Hippocampal formation (tissue), 2 donors: Measurements from ENCODE around the gene IGSF9B.

Experiments
- DNase-seq, 2 donors: peaks; one replicate each; lab custom pipeline; 2025; lab: John Stamatoyannopoulos, UW

The IGSF9B gene

DNA sequence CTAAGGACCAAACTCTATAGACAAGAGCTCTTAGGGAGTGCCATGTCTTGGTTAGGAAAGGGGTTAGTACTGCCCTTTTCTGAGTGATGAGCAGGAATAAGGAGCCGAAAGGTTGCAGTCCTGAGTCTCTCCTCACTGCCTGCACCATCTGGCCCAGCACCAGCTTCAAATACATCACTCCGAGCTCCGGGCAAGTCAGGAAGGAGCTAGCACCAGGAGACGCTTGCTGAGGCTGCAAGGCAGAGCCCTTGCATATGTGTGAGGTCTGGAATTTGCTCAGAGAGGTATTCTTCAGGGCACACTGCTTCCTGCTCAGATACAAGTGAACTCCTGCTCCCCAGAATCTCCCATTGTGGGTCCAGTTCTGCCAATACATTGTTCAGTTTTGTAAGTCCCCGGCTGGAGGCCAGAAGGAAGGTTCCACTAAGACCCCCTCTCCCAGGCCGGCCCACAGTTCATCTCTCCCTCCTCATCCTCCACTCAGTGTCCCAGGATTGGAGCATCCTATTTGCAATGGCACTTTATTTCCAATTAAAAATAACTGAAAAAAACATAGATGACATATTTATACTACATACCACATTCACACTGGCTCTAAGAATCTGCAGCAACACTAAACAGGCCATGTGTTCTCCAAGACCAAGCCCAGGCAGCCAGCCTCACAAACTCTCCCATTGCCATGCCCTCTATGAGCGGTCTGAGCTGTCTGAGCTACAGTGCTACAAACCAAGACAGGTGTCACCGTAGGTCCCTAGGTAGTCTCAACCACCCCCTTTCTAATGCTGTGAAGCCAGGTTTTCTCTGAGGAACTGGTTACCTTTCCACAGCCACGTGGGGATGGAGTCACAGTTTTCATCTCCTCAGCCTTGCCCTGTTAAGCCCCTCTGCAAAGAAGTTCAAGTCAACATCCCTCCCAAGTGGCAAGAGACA lies 56.3 kb downstream of the IGSF9B start:
- DNase-seq, result no peak

DNA sequence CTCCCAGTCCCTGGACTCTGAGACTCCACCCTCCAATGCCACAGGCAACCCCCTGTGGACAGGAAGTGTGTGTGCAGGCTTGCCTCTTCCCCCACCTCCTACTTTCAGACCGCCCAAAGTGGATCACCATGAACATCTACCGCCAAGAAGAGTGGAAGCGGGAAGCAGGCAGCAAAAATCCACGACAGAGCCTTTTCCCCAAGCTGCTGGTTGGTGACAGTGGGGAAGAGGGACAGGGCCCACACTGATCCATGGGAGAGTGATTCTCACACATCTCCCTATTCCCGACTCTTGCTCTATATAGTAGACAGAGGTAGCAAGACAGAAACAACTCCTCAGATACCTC lies 58.0 kb downstream of the IGSF9B start:
- DNase-seq, result no peak

DNA sequence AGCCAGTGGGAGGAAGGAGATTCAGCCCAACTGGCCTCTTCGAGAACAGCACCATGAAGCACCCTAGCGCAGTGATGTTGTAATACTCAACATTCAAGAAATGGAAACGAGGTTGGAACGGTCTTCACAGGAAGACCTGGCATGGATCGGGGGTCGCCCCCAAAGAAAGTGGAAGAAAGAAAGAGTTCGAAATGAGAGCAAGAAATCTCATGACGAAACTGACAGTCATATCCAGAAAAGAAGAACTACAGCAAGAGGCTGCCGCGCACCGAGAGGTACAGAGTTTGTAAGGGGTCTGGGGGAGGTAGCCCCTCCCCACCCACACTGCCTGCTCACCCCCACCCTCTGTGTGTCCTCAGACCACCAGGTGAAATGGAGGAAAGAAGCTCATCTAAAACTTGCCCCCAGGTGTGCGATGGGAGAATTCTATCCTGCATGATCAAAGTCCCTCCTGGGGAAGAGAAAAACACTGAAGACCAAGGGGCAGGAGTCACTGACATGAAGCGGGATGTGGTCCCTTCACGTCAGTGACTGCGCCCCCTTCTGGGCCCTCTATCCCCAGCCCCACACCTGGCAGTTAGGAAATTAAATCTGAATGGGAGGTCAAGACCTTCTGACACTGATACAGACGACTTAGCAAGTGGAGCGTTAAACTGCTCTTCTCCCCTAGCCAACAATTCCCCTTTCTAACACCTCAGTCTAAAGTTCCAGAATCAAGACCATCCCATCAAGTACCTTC lies 58.6 kb downstream of the IGSF9B start:
- no peak for DNase-seq

DNA sequence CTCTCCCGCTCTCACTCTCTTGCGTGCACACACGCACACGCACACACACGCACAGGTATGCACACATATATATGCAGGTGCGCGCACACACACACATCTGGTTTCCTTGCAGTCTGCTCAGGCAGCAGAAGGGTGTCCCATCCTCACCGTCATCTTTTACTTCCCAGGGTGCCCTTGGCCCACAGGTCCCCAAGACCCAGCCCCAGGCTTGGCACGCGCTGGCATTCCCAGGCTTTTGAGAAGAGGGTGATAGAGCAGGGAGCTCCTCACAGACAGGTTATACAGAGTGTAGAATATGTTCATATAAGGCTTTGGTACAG lies 59.5 kb downstream of the IGSF9B start:
- no peak for DNase-seq

DNA sequence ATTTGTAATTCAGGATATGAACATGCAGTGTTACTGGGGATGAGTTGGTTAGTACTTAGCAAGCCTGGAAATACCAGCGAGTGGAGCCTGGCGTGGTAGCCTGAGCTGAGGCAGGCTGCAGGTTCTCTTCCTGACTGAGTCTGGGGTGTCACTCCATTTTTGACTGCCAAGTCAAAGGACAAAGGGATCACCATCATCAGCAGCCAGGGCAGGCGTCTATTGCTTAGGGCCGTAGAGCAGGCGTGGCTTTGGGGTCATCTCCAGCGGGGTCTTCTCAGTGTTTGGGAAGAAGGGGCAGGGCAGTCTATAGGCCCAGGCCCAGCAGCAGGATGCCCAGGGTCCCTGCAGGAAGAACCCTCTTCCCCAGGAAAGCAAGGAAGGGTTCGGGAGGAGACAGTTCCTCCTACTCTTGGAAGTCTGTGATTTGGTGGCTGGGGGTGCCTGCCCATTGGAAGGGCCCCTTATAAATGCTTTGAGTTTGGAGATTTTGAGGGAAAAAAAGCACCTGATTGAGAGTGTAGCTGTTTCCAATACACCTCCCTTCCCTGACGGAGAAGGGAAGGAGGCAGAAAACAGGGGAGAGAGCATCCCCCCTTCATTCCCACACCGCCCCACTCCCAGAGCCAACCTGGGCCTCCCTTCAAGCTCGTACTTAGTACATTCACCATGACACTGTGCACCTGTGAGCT lies 60.0 kb downstream of the IGSF9B start:
- no peak for DNase-seq

DNA sequence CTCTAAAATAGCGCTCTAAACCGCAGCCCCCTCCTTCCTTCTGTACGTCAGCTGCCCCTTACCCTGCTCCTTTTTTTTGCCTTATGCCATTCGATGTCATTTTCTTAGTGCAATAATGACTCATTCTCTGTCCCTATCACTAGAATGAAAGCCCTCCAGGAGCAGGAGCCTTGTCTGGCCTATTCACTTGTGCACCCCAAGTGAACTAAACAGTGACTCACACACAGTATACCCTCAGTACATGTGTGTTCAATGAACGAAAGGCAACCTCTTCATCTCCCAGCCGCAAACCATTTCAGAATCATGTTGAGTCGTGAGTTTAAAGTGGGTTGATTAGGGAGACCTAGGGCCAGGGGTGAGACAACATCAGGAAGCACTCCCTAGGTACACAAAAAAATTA lies 60.7 kb downstream of the IGSF9B start:
- DNase-seq, result no peak

DNA sequence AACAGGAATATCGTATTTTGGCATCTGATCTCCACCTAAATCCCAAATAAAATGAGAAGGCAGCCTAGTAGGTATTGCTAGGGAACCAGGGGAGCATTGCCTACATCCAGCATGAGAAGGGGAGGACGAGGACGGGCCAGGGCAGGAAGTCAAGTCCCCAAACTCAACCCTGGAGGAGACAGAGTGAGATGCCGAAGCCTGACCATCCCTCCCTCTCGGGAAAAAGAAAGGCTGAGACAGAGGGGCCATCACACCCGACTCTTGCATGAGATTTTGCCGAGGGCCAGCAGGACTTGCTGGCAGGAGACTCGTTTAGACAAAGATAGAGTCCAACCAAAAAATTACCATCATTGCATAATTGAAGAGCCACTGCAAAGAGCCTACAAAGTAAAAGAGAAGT lies 61.2 kb downstream of the IGSF9B start:
- no peak for DNase-seq

DNA sequence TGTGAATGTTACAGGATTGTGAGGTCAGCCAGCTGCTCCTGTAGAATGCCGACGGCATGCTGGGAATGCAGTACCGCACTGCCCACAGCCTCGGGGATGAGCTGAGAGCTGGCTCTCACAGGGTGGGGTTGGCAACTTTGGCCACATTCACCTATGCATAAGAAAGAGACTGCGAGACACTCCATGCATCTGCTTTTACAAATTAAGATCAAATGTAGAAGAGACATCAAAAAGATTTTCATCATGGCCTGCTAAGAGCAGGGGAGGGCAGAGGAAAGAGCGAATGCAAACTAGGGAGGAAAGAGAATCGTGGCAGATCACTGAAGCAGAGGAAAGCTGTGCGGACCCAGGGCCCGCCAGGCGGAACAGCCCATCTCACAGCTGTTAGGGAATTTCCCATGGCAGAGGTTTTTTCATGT lies 61.7 kb downstream of the IGSF9B start:
- no peak for DNase-seq

DNA sequence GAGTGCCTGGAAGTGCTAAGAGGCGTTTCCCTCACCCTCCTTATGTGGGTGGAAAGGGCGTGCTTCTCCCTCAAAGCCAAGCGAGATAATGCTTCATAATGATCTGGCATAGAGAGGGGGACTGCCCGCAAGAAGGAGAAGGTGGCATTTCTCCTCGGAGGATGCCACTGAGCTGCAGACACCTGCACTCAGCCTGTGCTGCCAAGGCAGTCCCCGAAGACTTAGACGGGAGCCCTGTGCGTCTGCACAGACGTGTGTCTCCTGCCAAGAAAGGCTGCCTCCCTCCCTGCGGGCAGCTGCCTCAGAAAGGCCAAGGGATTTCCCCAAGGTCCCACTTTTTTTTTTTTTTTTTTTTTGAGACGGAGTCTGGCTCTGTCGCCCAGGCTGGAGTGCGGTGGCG lies 63.4 kb downstream of the IGSF9B start:
- DNase-seq, result no peak

DNA sequence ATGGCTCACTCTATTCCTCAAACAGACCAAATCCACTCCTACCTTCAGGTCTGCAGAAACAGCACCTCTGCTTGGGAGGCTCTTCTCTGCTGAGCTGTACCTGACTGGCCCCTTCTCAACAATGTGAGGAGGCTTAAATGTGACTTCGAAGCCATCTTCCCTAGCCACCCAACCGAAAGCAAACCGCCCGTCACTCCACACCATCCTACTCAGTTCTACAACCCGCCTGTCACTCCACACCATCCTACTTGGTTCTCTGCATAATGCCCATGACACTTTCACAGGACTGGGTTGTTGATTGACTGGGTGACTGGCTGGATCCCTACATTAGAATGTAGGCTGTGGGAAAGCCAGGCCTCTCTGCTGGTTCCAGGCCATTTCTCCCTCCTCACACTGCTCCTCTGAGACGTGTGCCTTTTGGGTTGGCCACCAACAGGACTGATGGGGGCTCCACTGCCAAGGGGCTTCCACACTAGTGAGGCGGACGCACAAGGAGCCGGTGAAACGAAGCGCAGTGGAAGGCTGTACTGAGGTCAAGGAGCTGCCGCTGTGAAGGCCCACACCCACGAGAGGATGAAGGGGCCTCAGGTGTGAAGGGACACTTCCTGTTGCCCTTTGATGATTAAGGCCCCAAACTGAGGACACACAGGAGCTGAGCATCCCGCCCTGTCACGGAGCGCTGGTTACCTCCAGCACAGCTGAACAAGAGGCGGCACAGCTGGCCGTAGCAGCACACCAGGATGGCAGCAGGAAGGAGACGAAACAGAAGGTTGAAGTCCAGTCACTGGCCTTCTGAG lies 64.0 kb downstream of the IGSF9B start:
- DNase-seq, result no peak

DNA sequence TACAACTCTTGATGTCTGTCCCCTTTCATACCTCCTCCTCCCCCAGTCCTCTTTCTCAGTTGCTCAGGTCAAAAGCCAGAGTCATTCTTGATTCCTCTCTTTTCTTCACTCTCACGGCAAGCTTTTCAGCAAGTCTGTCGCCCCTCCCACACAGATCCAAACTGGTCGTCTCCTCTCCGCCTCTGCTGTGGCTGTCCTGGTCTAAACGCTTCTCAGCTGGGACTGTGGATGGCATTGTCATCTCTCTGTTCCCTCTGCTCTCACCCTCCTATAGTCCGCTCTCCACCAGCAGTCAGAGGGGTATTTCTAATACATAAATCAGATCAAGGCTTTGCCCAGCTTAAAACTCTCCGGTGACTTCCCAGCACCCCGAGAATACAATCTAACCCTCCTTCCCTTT lies 64.6 kb downstream of the IGSF9B start:
- no peak for DNase-seq

DNA sequence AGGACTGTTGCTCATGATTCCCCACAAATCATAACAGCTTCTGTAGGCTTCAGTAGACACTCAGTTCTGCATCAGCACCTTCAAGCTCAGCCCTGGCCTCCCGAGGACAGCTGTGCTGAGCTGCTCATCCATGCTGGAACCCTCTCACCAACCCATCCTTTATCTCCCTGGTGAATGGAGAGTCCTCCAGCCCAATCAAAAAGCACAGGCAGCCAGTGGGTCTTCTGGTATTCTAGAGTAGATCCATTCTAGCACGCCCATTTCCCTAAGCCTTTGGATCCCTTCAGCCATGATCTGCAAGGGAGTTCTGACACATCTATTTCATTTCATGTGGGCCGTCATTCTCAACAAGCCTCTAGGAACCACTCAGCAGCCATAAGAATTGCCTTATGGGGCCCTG lies 66.9 kb downstream of the IGSF9B start:
- no peak for DNase-seq

DNA sequence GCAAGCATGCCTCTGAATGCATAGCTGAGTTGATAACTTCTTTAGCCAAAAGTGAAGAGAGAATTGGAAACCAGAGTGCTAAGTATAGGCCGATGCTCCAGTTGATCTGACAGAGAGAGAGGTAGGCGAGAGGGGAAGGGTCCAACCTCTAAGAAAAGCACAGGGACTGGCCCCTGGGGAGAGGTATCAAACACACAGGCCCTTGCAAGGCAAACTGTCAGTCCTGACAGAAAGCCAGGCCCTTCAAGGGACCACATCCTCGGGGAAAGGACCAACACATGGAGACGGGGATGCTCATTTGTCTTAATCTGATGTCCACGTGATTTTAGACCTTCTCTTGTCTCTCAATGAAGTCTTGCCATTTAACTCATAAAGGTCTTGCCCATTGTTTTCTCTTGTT lies 67.6 kb downstream of the IGSF9B start:
- DNase-seq, result no peak

DNA sequence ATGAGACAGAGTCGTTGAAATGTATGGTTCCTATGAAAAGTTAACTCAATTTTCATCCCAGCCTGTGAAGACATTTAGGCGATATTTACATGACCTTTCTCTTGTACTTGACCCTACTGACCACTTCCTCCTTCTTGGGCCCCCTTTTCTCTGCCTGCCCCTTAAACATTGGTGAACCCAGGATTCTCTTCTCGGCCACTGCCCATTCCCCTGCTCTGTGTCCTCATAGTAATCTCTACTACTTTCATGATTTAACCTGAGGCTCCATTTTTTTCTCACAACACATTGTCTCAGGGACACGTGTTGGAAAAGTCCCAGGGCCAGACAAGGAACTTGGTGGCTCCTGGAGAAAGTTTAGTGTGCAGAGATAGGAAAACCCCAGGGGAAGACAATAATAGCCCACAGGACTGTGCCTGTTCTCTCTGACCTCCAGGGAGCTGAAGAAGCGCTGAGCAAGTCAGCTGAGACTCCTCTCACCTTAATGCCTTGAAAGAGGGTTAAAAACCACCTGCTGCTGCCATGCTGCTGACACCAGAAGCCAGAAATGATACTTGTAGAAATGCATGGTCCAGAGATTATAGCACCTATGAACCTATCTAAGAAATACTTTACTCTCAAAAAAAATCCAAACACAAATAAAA lies 69.0 kb downstream of the IGSF9B start:
- DNase-seq, result no peak

DNA sequence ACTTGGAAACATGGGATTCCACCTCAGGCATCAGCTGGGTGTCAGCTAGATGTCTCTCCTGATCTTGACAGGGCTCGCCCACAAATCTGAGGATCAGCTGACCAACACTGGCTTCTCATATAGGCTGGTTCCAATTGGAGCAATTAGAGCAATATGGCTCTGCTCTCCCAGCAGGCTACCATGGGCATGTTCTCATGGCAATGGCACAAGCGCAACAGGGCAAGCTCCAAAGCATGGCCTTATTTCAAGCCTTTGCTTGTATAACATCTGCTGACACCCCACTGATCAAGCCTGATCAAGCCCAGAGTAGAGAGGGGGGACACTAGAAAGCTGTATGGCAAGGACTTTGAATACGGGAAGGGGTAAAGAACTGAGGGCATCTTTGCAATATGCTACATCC lies 70.7 kb downstream of the IGSF9B start:
- no peak for DNase-seq

DNA sequence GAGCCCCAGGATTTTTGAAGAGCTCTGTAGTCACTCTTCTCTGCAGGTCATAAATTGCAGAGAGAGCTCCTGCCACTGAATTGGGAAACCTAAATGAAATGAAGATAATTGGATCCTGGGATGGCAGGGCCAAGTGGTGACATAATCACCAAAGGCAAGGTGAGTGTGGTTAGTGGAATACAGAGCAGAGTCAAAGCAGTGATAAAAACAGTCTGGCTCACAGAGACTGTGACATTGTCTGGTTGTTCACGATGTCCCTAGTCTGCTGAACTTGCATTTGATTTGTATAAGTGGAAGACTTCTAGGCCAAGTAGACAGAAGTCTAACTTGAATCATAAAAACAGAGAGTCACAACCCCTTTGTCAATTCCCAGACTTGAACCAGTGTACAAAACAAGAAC lies 84.6 kb downstream of the IGSF9B start:
- no peak for DNase-seq

DNA sequence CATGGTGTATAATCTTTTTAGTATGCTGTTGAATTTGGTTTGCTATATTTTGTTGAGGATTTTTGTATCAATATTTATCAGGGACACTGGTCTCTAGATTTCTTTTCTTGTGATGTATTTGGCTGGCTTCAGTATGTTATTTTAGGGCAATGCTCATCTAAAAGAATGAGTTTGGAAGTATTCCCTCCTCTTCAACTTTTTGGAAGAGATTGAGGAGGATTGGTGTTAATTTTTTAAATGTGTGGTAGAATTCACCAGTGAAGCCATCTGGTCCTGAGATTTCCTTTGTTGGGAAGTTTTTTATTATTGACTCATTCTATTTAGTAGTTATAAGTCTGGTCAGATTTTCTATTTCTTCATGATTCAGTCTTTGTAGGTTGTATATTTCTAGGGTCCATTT lies 89.3 kb downstream of the IGSF9B start:
- no peak for DNase-seq

DNA sequence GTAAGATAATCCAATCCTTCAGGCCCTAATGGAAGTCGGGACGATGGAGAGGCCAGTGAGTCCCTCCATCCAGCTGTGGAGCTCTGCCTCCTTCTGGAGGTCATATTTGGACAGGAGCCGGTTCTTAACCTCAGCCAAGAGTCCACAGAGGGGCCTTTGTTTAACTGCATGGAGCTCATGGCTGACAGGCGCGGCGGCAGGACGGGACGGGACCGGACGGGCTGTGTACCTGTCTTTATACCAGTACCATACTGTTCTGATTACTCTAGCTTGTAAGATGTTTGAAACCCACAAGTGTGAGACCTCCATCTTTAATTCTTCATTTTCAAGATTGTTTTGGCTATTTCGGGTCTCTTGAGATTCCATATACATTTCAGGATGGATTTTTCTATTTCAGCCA lies 91.3 kb downstream of the IGSF9B start:
- DNase-seq, result no peak

DNA sequence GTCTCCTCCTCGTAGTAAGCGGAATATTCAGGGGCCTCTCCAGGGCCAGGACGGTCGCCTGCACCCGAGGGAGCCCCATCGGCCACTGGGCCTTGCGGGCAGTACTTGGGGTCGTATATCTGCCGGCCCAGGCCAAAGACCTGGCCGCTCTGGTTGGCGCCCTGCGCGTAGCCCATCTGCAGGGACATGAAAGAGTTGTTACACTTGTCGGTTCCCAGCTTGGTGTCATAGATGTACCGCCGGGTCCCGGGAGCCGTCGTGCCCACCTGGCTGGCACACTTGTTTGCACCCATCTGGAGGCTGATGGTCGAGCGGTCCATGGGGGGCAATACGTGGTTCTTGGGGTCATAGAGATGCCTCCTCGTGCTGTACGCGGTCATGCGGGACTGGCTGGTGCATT lies 92.0 kb downstream of the IGSF9B start:
- DNase-seq, result no peak

DNA sequence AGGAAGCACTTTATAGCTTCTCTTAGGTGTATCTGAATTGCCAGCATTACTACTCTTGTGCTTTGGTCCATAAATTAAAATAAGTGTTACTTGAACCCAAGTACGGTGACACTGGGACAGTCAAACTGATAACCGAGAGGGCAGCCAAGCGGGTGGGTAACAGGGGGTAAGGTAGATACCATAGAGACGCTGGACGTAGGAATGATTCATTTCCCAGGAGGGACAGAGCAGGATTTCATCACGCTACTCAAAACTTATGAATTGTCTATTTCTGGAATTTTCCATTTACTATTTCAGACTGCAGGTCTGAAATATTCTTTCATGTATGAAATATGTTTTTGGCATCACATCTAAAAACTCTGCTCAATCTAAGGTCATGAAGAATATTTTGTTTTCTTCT lies 96.6 kb downstream of the IGSF9B start:
- DNase-seq, result no peak
